Measurements from ENCODE around the gene DCAF6.
"Not testable (repeated sequence)": the region's sequence is repeated elsewhere in the genome, so short reads cannot be mapped to it uniquely, and the experiment has no call there.

DCAF6 gene

GRCh38 chr1:167936068-167936929 lies at the start of gene DCAF6:
Gene DCAF6, plus strand, starts transcription at chr1:167936683. Its CDS starts 229 bp downstream, at chr1:167936912.
- DNase-seq (ENCODE audit: low read depth in 2 of 2), result peak; percentile 86 to 94

DNA sequence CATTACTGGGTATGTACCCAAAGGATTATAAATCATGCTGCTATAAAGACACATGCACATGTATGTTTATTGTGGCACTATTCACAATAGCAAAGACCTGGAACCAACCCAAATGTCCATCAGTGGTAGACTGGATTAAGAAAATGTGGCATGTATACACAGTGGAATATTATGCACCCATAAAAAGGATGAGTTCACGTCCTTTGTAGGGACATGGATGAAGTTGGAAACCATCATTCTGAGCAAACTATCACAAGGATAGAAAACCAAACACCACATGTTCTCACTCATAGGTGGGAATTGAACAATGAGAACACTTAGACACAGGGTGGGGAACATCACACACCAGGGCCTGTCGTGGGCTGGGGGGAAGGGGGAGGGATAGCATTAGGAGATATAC lies 49.3 kb upstream of the DCAF6 start:
- not testable (repeated sequence) for DNase-seq (ENCODE audit: low read depth in 2 of 2)

DNA sequence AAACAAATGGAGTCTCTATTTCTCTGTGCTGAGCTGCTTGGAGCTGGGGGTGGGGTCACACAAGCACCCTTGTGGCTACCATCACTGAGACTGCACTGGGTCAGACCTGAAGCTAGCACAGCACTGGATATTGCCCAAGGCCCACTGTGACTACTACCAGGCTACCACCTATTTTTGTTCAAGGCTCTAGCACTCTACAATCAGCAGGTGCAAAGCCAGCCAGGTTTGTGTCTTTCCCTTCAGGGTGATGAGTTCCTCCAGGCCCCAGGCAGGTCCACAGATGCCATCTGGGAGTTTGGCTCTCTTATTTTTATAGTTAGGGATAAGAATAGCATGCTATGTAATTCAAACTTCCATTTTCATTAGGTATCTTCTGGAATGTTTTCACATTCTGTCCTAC lies 46.1 kb upstream of the DCAF6 start:
- no peak for DNase-seq (ENCODE audit: low read depth in 2 of 2)

DNA sequence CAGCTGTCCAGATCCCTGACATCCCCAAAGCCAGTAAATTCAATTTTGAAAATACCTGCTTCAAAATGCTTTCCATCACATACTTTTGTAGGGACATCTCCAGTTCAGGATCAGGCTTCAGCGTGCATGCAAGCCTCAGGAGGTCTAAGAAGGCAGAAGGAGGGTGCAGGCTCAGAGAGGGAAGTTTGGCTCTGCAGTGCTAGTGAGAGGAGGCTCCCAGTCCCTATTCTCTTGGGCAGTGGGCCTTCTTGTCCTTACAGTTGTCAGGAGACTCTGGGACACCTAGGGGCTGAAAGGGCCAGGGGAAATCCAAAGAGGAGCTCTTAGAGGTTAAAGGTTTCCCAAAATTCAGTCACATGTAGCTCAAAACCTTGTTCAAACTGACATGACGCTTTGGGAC lies 42.7 kb upstream of the DCAF6 start:
- no peak for DNase-seq (ENCODE audit: low read depth in 2 of 2)

DNA sequence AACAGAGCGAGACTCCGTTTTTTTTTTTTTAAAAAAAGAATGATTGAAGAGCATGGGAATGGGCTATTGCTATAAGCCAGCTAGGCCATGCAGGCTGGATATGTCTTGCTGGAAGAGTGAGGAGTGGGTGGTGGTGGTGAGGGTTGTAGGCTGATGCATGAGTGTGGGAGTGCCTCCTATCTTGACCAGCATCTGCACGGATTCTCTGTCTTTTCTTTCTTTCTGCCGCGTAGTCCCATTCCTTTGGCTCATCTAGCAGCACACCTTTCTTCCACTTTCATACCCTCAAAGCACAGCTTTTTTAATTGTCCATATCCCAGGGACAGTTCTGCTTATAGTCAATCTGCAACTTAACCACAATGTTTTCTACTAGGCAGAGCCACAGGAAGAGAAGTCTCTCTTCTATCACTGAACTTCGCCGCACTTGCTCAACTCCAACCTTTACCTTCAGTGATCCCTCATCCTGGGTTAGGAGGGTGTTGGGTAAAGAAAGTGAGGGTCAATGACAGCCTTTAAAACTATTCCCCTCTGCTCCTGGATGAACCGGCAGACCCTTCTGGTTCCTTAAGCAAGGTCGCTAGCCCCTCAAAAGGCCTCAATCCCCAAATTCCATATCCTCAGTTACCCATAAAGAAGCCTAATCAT lies 37.8 kb upstream of the DCAF6 start:
- no peak for DNase-seq (ENCODE audit: low read depth in 2 of 2)

GRCh38 chr1:167899253-167899681 lies 37.2 kb upstream of the DCAF6 start:
- no peak for DNase-seq (ENCODE audit: low read depth in 2 of 2)

DNA sequence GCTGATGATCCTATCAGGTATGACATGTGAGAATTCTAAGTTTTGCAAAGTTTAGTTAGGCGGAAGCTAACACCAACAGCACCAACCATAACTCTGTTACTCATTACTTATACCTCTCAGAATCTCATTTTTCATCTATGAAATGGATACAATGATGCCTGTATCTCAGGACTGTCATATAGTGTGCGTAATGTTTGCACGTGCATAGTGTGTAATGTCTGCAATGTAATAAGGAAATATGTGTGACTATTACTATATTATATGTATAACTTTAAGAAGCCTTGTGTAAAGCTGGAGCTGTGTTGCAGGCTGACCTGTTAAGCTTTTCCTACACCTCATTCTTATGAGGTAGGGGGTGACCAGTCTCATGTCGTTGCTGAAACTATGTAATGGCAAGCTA lies 35.6 kb upstream of the DCAF6 start:
- no peak for DNase-seq (ENCODE audit: low read depth in 2 of 2)

DNA sequence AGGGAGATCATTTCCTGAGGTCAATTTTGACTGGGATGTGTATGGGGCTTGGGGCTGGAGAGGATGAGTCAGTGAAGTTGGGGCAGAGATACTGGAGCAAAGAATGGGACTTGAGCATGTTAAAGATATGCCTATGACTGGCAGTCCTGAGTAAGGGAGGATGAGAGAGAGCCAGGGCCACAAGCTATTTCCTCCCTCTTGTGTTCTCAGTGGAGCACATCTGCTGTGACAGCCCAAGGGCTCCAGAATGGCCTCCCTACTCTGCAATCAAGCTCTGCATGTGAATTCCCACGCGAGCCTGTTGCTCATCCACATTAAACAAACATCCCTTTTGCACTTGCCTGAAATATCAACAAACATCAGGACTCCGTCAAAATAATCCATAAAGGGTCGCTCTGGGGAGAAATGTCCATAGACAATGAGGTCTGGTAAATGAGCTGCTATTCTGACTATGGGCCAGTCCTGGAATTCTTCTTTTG lies 31.8 kb upstream of the DCAF6 start:
- no peak for DNase-seq (ENCODE audit: low read depth in 2 of 2)

- DNase-seq (ENCODE audit: low read depth in 2 of 2), result no peak
Measured at GRCh38 chr1:167905182-167905581, 31.3 kb upstream of the DCAF6 start.

DNA sequence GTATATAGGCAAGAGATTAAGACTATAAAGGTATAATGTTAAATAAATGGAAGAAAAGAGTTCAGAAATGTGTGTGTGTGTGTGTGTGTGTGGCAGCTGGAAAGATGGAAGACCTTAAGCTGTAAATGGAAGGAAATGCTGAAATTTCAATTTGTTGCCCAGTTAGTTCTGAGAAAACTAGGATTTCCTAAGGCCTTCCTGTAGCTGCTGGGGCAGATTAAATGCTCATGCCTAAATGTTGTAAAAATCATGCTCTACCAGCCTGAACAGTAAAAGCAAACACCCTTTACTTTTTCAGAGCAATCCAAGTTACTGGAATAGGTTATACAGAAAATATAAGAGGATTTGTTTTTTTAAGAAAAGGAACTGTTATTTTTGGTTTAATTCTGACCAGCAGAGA lies 30.8 kb upstream of the DCAF6 start:
- no peak for DNase-seq (ENCODE audit: low read depth in 2 of 2)

DNA sequence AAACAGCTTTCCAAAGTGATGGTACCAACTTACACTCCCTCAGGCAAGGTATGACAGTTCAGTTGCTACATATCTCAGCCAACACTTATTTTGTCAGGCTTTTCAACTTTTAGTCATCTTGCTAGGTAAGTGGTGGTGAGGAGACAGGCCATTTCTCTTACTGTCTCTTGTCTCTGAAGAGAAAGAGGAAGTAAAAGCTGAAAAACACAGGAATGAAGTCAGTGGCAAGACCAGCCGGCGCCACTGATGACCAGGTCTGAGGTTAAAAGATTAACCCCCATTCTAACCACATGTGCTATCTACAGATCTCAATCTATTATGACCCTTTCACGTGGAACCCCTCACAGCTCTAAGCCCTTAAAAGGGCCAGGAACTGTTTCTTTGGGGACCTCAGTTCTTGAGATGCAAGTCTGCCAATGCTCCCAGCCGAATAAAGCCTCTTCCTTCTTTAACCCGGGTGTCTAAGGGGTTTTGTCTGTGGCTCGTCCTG lies 26.7 kb upstream of the DCAF6 start:
- DNase-seq (ENCODE audit: low read depth in 2 of 2), result no peak

GRCh38 chr1:167910530-167910929 lies 26.0 kb upstream of the DCAF6 start:
- no peak for DNase-seq (ENCODE audit: low read depth in 2 of 2)

- no peak for DNase-seq (ENCODE audit: low read depth in 2 of 2)
Measured at GRCh38 chr1:167911413-167911812, 25.1 kb upstream of the DCAF6 start.

DNA sequence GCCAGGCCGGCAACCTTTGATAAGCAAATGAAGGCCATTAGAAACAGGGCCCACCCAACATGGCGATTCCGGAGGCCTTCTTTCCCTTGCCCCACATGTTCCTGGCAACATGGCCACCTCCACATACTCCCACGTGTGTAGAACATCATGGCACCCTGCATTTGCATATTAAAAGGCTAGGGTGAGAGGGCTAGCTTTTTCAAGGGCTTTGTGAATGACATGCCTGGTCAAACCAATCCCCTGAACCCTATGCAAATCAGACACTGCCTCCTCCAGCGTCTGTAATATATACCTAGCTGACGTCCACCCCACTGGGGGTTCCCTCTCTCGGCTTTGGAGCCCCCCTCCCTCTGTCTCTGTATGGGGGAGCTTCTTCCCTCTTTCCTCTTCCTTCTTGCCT lies 24.2 kb upstream of the DCAF6 start:
- no peak for DNase-seq (ENCODE audit: low read depth in 2 of 2)

DNA sequence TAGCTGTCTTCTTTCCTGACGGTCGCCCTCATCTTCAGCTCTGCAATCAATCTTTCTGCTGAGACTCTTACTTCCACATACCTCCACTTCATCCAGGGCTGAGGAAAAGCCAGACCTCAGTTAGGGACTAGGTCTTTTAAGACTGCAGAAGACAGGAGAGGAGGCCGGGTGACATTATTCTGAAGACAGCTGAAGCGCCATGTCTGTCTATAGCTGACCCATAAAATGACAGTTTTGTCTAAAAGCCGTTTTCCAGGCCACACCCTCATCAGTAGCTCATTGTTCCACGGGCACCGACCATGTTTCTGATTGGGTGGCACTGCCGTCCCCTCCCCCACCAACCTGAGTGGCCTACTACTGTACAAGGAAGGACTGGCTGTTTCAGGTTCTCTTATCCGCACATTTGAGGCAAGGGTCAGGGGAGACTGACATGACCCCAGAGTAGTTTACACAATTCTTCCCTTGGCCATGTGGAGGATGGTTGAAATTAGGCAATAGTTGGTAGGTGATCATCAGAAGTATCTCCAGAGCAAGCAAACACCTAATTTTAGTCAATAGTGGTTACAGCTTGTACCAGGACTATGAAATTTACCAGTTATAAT lies 22.5 kb upstream of the DCAF6 start, which contains the start of gene ADCY10:
Gene ADCY10, minus strand, starts transcription at position 240 of the 602 bp plus-strand sequence. CDS start 8,994 bp downstream, outside the sequence.
- DNase-seq (ENCODE audit: low read depth in 2 of 2), result no peak

- no peak for DNase-seq (ENCODE audit: low read depth in 2 of 2)
Measured at GRCh38 chr1:167915569-167915968, 20.9 kb upstream of the DCAF6 start.

DNA sequence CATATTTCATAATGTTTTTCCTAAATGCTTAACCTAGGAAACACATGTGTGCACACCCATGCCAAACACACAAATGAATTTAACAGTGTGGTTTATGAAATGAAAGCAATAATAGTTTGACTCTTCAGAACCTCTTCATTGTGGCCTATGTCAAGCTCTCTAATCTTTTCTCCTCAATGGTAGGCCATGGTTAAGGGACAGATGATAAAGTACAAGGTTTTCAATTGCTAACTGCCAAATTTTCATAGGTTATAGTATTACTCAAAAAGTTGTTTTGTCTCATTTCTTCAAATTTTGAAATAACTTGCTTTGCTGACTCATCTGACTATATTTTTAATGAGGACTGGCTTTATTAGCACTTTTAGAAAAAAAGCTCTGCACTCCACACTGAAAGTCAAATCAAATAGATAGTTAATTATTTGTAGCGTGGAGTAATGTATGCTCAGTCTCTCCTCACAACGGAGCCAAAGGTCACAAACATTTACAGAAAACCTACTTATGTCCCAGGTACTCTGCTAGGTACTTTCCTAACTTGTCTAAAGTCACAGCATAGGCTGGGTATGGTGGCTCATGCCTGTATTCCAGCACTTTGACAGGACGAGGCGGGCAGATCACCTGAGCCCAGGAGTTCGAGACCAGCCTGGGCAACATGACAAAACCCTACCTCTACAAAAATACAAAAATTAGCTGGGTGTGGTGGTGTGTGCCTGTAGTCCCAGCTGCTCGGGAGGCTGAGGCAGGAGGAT lies 19.5 kb upstream of the DCAF6 start:
- DNase-seq (ENCODE audit: low read depth in 2 of 2), result no peak

GRCh38 chr1:167922023-167922422 lies 14.5 kb upstream of the DCAF6 start:
- DNase-seq (ENCODE audit: low read depth in 2 of 2), result no peak

DNA sequence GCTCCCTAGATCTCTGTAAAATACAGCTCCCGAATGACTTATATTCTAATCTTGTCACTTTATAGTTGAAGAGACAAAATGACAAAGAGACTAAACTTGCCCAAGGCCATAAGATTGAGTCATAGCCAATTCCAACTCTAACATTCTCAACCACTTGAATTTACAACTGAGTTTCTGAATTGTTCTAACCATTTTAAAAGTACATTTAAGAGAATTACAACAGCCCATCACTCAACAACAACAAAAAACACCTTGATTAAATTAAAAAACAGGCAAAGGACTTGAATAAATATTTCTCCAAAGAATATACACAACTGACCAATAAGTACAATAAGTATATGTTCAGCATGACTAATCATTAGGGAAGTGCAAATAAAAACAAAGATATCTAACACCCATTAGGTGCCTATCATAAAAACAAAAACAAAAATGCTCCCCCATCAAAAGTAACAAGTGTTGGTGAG lies 13.8 kb upstream of the DCAF6 start:
- no peak for DNase-seq (ENCODE audit: low read depth in 2 of 2)

GRCh38 chr1:167923324-167924056 lies 13.0 kb upstream of the DCAF6 start:
- no peak for DNase-seq (ENCODE audit: low read depth in 2 of 2)

DNA sequence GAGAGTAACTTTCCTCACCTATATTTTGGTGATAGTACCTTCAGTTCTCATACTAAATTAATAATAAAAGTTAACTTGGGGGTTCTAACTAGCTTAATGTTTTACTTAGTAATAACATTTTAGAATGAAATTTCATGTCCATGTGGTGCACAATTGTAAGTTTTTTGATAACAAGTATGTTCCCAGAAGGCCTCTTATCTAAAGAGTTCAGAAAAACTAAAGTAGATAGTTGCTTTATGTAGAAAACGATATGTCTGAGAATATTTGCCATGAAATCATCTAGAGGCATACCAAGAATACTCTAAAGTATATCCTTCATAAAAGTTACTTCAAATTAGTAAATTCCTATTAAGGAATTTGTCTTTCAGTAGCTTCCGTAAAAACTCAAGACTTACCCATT lies 12.4 kb upstream of the DCAF6 start:
- DNase-seq (ENCODE audit: low read depth in 2 of 2), result no peak
